ENCODE data around the gene GALNT10.

GRCh38 chr5:154430466-154430865 lies 239.9 kb downstream of the GALNT10 start:
- TF ChIP-seq SMC3 (IDR thresholded peaks at IDR 0.05; ENCODE audit: low read depth, low read length), result no peak
- TF ChIP-seq CTCF (conservative IDR thresholded peaks at IDR 0.05; ENCODE audit: low read depth, low read length), result no peak
- TF ChIP-seq POLR2A (IDR thresholded peaks at IDR 0.05; ENCODE audit: low read depth, low read length), result no peak
- TF ChIP-seq MAFK (IDR thresholded peaks at IDR 0.05; ENCODE audit: low read depth, low read length), result no peak
- no peak for TF ChIP-seq MAZ (IDR thresholded peaks at IDR 0.05; ENCODE audit: borderline replicate concordance, low read depth, low read length)
- TF ChIP-seq, protein P1, sequence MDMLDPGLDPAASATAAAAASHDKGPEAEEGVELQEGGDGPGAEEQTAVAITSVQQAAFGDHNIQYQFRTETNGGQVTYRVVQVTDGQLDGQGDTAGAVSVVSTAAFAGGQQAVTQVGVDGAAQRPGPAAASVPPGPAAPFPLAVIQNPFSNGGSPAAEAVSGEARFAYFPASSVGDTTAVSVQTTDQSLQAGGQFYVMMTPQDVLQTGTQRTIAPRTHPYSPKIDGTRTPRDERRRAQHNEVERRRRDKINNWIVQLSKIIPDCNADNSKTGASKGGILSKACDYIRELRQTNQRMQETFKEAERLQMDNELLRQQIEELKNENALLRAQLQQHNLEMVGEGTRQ (IDR thresholded peaks at IDR 0.05; ENCODE audit: low read depth, low read length), result no peak
- TF ChIP-seq NFE2L2 (IDR thresholded peaks at IDR 0.05; ENCODE audit: low read depth, low read length), result no peak
- TF ChIP-seq BHLHE40 (IDR thresholded peaks at IDR 0.05; ENCODE audit: low read depth, low read length), result no peak
- TF ChIP-seq MXI1 (IDR thresholded peaks at IDR 0.05; ENCODE audit: borderline replicate concordance, low read depth, low read length), result no peak

Data from IMR-90 (cell line).